NCI-H2107 treated with DMSO at 0.1 percent for 48 hours (cell line): ENCODE results near the gene SETD1B.
"Not testable (repeated sequence)": the region's sequence is repeated elsewhere in the genome, so short reads cannot be mapped to it uniquely, and the experiment has no call there.

Experiments used
- DNase-seq: peaks from one replicate; lab custom pipeline; 2025; ENCODE audit not compliant: unreplicated experiment; lab: John Stamatoyannopoulos, UW

Gene SETD1B

GRCh38 chr12:121779422-121779895, 24.4 kb upstream of the SETD1B start:
- DNase-seq: no peak

- DNase-seq: no peak
Measured at GRCh38 chr12:121780429-121780828, 23.4 kb upstream of the SETD1B start.

DNA sequence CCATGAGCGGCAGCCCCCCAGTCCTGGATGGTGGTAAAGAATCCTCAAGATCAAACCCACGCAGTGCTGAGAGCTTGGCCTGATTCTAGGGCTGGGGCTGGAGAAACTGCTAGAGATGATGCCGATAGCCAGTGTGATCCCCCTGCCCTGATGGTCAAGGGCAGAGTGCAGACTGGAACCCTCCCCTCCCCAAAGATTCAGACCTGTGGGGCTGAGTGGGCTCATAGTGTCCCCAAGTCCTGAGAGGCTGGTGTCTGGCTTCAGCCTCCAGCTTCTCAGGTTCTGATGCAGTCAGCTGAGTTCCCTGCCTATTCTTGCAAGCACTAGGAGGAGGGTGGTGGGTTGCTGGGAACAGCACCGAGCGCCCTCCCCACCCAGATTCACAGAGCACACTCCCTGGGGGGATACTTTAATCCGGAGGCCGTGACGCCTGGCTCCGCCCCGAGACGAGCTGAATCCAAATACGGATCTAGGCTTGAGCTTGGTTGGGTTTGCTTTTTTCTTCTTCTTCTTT, 22.3 kb upstream of the SETD1B start:
- no peak for DNase-seq

- no peak for DNase-seq
Measured at GRCh38 chr12:121781998-121782979, 21.5 kb upstream of the SETD1B start.

DNA sequence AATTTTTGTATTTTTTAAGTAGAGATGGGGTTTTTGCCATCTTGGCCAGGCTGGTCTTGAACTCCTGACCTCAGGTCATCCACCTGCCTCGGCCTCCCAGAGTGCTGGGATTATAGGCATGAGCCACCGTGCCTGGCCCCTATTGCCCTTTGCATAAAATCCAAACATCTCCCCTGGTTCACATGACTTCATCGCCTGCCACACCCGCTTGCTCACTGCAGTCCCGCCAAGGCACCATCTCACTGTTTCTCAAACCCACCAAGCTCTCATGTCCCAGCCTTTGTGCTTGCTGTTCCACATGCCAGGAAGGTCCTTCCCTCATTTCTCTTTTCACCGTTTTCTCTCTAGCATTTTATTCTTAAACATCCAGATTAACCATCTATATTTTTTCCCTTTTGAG, 20.0 kb upstream of the SETD1B start:
- DNase-seq: no peak

DNA sequence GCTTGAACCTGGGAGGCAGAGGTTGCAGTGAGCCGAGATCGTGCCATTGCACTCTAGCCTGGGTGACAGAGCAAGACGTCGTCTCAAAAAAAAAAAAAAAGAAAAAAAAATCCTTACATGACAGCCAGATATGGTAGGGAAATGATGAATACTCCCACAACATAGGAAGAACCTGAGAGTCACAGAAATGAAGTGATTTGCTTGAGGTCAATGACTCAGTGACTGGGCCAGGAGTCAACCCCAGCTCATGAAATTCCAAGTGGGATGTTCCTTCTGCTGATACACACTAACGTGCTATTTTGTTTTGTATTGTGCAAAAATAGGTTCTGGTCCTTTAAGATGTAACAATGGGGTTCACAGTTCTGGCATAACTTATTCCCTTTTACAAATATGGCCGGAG, 19.3 kb upstream of the SETD1B start:
- DNase-seq: no peak

- no peak for DNase-seq
Measured at GRCh38 chr12:121786440-121786825, 17.4 kb upstream of the SETD1B start.

- DNase-seq: no peak
Measured at GRCh38 chr12:121787063-121788025, 16.5 kb upstream of the SETD1B start.

GRCh38 chr12:121788176-121788818, 15.5 kb upstream of the SETD1B start:
- no peak for DNase-seq

- no peak for DNase-seq
Measured at GRCh38 chr12:121789233-121789781, 14.5 kb upstream of the SETD1B start.

GRCh38 chr12:121789800-121790728, 13.7 kb upstream of the SETD1B start:
- DNase-seq: no peak

DNA sequence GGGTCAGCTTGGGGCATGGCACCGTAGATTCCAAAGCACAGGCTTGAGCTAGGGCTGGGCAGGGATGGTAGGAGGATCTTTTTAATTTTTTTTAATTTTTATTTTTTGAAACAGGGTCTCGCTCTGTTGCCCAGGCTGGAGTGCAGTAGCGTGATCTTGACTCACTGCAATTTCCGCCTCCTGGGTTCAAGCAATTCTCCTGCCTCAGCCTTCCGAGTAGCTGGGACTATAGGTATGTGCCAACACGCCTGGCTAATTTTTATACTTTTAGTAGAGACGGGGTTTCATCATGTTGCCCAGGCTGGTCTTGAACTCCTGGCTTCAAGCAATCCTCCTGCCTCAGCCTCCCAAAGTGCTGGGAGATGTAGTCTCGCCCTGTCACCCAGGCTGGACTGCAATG, 13.0 kb upstream of the SETD1B start:
- DNase-seq: not testable (repeated sequence)

- DNase-seq: no peak
Measured at GRCh38 chr12:121791671-121792551, 11.9 kb upstream of the SETD1B start.

GRCh38 chr12:121792607-121793439, 11.0 kb upstream of the SETD1B start:
- DNase-seq: no peak

DNA sequence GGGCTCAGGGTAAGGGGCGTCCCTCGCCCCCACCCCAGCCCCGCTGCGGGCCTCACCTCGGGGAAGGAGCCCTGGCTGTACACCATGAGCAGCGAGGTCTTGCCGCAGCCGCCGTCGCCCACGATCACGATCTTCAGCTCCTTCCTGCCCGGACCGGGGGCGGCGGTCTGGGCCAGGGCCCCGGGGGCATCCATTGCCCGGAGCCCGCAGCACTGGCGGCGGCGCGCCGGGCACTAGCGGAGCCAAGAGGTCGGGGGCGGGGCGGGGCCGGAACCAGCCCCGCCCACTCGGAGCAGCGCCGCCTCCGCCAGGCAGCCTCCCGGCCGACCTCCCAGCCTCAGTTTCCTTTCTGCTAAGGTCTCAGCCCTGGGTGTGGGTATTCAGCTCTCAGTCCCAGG, 10.4 kb upstream of the SETD1B start, which contains the start of gene RHOF:
TSS of gene RHOF (minus strand) at position 249 of the 398 bp plus-strand sequence. CDS start at position 194, 55 bp downstream.
- DNase-seq: no peak

DNA sequence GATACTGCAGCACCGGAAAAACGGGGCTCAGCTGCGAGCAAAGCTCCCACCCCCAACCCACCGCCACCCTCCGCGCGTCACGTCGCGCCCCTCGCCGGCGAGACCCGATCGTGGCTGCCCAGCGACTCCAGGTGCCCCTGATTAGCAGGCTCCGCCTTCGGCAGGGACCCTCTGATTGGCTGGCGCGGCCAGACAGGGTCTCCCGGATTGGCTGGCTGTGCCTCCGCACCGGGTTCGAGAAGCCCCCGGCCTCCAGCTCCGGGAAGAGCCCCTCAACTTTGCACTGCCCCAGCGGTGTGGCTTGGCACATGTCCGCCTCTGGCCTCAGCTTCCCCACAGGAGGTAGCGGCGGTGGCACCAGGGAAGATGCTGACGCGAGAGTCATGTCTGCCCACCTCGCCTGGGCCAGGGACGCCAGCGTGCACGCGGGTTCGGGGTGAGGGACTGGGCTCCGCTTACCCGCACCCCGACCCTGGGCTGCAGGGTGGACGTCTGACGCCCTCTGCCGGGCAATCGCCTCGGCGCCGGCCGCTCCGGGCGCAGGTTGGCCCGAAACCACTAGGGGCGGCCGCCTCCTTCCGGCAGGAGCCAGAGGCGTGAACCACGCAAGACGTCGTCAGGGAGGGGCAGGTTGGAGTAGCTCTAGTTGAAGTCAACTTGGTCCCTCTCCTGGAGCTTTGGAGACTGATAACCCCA, 9.8 kb upstream of the SETD1B start:
- peak; percentile 72 for DNase-seq

DNA sequence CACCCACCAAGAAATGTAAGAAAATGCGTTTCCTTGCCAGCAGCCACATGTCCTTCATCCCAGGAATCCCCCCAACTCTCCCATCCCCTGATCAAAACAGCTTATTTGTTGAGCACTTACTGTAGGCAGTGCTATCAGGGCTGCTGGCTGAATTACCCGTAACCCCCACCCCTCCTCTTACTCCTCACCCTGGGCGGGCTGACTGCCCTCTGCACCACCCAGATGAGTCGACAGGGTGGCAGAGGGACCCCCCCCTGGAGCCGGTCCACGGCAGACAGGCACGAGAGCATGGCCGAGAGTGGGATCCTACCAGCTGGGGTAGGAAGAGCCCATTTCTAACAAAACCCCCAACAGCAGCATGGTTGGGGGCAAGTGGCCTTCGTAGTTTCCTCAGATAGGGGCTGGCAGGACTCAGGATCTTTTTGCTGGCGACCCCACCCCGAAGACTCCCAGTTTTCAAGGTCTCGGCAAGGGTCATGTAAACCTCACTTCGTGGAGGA, 9.2 kb upstream of the SETD1B start:
- DNase-seq: no peak
